Esophagus squamous epithelium (tissue), 4 donors: ENCODE data around the gene ARL5A.

Experiments
- POLR2A ChIP-seq, 4 donors: fragments of 450-650 bp; IDR thresholded peaks; one replicate each; pipeline ENCODE4 v1.6.1; 2017; ENCODE audit warnings: antibody characterized with exemption in 4 of 4, mild to moderate bottlenecking in 4 of 4, moderate library complexity in 3 of 4
- TF ChIP-seq, protein P1 (sequence below), 6 experiments: fragments of 450-650 bp in 4 of 6; fragments of 200-600 bp in 2 of 6; sonication (generic) in 2 of 6; IDR thresholded peaks; one replicate each; pipeline ENCODE4 v1.5.1; 2016 to 2019; ENCODE audit warnings: antibody characterized with exemption in 6 of 6, mild to moderate bottlenecking in 4 of 6, moderate library complexity in 4 of 6

DNA sequence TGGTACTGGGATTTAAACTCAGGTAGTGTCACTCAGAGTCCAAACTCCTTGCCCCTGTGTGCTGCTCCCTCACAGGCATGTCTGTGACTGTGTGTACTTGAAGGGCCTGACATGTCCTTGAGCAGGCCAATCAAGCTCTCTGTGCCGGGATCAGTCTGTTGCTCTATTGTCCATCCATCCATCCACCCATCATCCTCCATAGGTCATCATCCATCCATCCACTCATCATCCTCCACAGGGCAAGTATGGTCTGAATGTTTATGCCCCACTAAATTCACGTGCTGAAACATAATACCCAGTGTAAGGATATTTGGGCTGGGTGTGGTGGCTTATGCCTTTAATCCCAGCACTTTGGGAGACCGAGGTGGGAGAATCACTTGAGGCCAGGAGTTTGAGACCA, 69.5 kb downstream of the ARL5A start:
- TF ChIP-seq, protein P1, sequence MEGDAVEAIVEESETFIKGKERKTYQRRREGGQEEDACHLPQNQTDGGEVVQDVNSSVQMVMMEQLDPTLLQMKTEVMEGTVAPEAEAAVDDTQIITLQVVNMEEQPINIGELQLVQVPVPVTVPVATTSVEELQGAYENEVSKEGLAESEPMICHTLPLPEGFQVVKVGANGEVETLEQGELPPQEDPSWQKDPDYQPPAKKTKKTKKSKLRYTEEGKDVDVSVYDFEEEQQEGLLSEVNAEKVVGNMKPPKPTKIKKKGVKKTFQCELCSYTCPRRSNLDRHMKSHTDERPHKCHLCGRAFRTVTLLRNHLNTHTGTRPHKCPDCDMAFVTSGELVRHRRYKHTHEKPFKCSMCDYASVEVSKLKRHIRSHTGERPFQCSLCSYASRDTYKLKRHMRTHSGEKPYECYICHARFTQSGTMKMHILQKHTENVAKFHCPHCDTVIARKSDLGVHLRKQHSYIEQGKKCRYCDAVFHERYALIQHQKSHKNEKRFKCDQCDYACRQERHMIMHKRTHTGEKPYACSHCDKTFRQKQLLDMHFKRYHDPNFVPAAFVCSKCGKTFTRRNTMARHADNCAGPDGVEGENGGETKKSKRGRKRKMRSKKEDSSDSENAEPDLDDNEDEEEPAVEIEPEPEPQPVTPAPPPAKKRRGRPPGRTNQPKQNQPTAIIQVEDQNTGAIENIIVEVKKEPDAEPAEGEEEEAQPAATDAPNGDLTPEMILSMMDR (IDR thresholded peaks at IDR 0.05), result no peak
- TF ChIP-seq POLR2A (IDR thresholded peaks at IDR 0.05), result no peak
